IMR-90 (cell line): ENCODE data around the gene ACTA1. TPM values are rescaled to one million over a fixed set of nuclear protein-coding genes. Genes with fewer than 3 reads are reported as not detected.

ENCODE experiments used
- microRNA-seq, 2 experiments: library from miRNA; stranded (forward) in 1 of 2; unstranded in 1 of 2; fragments of 10-50 nt in 1 of 2; fragments of <30 nt in 1 of 2; gene quantifications in 1 of 2; microRNA quantifications in 1 of 2; one replicate each; pipeline versions ENCODE3 to v1.1.0; 2013 to 2020; ENCODE audit not compliant: insufficient read depth in 1 of 2, insufficient read length in 1 of 2, unreplicated experiment in 1 of 2
- polyA plus RNA-seq, 3 experiments: library from polyadenylated mRNA; depleted of rRNA; stranded (reverse); fragments of >200 nt; gene quantifications; 2 replicates each; pipeline ENCODE4 v1.2.3, GENCODE V29; 2012; ENCODE audit warnings: low replicate concordance in 1 of 3
- small RNA-seq, 5 experiments: library from RNA; depleted of rRNA; stranded (forward); fragments of <200 nt; gene quantifications; one replicate each; pipeline ENCODE3, GENCODE V24; 2012
- total RNA-seq: library from RNA; depleted of rRNA; stranded (reverse); fragments of >200 nt; gene quantifications from 2 replicates; pipeline ENCODE4 v1.2.3, GENCODE V29; 2012; rRNA removed

The ACTA1 gene
- total and polyA plus RNA-seq, 2 of the 4 experiments (the other 2 are of a cell fraction) = not detected

Small RNAs within 50 kb of the gene (microRNA-seq; reads per million reads assigned to microRNA genes)
- gene RN7SKP276 (ENCODE audit: insufficient read depth, insufficient read length) (not detected), gene RNU6-180P (ENCODE audit: insufficient read depth, insufficient read length) (not detected)

Small RNAs within 50 kb of the gene (small RNA-seq; reads per million reads assigned to genes)
- gene RN7SKP276 = 0 reads per million in 5 experiments
- 0 to 7.8 (median 0.57) reads per million in 5 experiments for gene RNU6-180P

Other genes with a start within 250 kb of the ACTA1 start
- 26.2 and 33.3 TPM in 2 replicates for gene RAB4A, start 163.0 kb downstream of the ACTA1 start, total RNA-seq
- 23.9 and 25.6 TPM in 2 replicates for gene RAB4A, start 163.0 kb downstream of the ACTA1 start, polyA plus RNA-seq (2012; rRNA removed)
- 3.8 and 9.7 TPM in 2 replicates for gene CCSAP, start 91.0 kb downstream of the ACTA1 start, total RNA-seq
- gene CCSAP, start 91.0 kb downstream of the ACTA1 start, polyA plus RNA-seq (2012; rRNA removed) = 1.8 and 2.3 TPM in 2 replicates
- 30.5 and 33.1 TPM in 2 replicates for gene NUP133, start 74.2 kb upstream of the ACTA1 start, total RNA-seq
- 13.4 and 14.1 TPM in 2 replicates for gene NUP133, start 74.2 kb upstream of the ACTA1 start, polyA plus RNA-seq (2012; rRNA removed)
- 10.9 and 13.3 TPM in 2 replicates for gene ABCB10, start 124.6 kb upstream of the ACTA1 start, total RNA-seq
- gene ABCB10, start 124.6 kb upstream of the ACTA1 start, polyA plus RNA-seq (2012; rRNA removed) = 5.9 and 6.5 TPM in 2 replicates
- gene TAF5L, start 192.0 kb upstream of the ACTA1 start, total RNA-seq = 15.8 and 17.9 TPM in 2 replicates
- 16.8 and 18.6 TPM in 2 replicates for gene TAF5L, start 192.0 kb upstream of the ACTA1 start, polyA plus RNA-seq (2012; rRNA removed)
- 12.8 and 15.4 TPM in 2 replicates for gene URB2, start 192.2 kb upstream of the ACTA1 start, total RNA-seq
- 5.9 and 6.3 TPM in 2 replicates for gene URB2, start 192.2 kb upstream of the ACTA1 start, polyA plus RNA-seq (2012; rRNA removed)